Activated CD8-positive, alpha-beta memory T cell treated with anti-CD3 and anti-CD28 coated beads for 1 hour (primary cell): ENCODE measurements around the gene PBXIP1.
"Not testable (repeated sequence)": the region's sequence is repeated elsewhere in the genome, so short reads cannot be mapped to it uniquely, and the experiment has no call there.

Source experiments
- DNase-seq, 2 donors: peaks; one replicate each; pipeline ENCODE4 v3.0.0-alpha.2; 2020; ENCODE audit warnings: low read depth in 1 of 2; ENCODE audit errors: extremely low read depth in 1 of 2

The PBXIP1 gene

GRCh38 chr1:154955718-154956543 lies at the start of gene PBXIP1:
Gene PBXIP1 (minus strand): TSS chr1:154956099. CDS start chr1:154953721, 2,378 bp downstream.
- DNase-seq = peak; percentile 47 to 53

GRCh38 chr1:155005076-155006011 lies 49.4 kb upstream of the PBXIP1 start:
- no peak for DNase-seq

- no peak for DNase-seq
Observed at GRCh38 chr1:155004352-155005075, 48.6 kb upstream of the PBXIP1 start.

GRCh38 chr1:155003766-155004351 lies 48.0 kb upstream of the PBXIP1 start:
- DNase-seq = no peak

GRCh38 chr1:155003227-155003765 lies 47.4 kb upstream of the PBXIP1 start:
- no peak for DNase-seq

GRCh38 chr1:155002464-155003226 lies 46.7 kb upstream of the PBXIP1 start, which contains the start of gene ZBTB7B:
Gene ZBTB7B (plus strand): TSS chr1:155002802. CDS start chr1:155014661, 11,859 bp downstream.
- no peak for DNase-seq

DNA sequence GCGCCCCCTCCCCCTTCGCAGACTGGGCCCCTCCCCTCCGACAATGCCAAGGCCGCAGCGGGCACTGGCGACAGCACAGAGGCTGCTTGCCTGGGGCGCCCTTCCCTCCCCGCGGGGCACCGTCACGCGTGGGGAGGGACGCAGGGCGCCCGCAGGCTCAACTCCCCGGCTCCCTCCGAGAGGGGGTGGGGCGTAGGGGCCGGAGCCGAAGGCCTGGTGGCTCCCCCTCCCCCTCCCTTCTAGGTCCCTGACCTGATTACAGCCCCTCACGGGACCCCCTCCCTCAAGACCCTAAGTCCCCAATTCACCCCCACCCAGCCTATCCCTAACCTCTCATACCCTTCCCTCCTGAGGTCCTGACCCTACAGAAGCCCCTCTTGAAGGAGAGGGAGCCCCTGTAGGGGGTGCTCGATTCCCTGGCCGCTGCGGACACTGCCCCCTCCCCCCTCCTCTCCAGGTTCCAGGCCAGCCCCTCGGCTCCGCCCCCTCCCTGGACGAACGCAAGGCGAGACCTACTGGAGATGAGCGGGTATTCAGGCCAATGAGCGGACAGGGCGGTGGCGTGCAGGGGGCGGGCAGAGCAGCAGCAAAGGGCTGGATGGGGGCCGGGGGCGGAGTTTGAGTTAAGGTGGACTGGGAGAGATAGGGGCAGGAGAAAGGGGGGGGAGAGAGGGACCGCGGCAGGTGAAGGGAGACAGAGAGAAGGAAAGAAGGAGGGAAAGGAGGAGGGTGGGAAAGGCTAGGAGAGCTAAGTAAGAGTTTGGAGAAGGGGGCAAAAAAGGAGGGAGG lies 46.0 kb upstream of the PBXIP1 start:
- DNase-seq = peak; percentile 93 to 96

- DNase-seq = no peak
Observed at GRCh38 chr1:155001425-155001674, 45.5 kb upstream of the PBXIP1 start.

DNA sequence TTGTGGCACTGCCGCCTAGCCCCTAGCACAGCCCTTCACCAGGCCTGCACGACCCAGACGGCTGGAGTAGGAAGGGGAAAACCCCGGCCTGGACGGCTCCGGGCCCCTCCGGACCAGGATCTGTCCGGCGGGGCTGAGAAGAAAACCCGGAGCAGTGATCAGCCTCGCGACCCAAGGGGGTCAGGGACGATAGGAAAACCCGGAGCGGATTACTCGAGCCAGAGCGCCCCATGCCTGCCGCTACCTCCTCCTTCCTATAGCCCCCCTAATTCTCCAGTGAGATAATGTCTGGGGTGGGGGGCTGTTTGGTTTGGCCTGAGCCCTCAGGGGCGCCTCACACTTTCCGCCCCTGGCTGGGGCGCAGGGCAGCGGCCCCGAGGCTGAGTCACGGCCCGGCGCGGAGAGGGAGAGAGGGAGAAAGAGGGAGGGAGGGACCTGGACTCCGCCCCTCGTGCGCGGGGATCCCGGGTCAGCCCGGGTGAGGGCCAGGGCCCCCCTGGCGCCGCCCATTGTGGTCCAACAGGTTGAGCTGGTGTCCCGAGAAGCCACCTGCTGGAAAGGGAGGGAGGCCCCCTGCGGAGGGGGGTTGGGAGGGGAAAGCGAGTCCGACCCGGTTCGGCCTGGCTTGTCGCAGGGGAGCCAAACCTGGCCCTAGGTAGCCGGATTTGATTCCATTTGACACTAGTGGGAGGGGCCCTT lies 45.0 kb upstream of the PBXIP1 start:
- peak; percentile 48 to 67 for DNase-seq

- no peak for DNase-seq
Observed at GRCh38 chr1:155000411-155000725, 44.5 kb upstream of the PBXIP1 start.

DNA sequence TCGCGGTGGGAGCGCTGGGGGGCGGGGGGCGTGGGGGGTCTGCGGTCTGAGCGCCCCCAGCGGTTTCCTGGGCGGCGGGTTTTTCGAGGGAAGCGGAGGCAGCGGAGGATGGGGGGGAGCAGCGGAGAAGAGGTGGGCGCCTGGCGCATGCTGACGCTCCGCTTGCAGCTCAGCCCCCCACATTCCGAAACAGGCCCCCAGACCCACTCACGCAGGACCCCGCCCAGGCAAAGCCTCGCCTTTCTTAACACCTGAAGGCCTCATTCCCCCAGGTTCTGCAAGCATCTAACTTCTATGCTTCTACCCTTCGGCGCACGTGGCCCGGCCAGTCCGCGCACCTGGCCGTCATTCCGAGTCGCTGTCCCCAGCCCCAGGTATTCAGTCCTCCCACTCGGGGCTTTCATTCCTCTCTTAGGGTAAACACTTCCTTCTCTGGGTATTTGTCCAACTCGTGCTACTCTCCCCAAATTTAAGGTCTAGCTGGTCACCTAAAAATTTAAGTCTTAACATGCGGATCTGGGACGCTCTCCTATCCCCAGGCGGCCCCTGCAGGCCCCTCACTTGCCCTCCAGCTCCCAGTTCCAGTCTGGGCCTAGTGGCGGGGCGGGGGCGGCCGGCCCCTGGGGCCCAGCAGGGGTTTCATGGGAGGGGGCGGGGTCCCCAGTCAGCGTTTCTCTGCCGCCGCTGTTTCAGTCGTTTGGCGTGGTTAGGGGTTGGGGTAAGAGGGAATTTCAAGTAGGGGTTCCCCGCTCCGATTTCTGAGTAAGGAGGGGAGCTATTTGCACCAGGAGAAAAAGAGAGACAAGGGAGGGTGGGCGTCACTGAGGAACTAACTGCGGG lies 43.9 kb upstream of the PBXIP1 start:
- DNase-seq = no peak

DNA sequence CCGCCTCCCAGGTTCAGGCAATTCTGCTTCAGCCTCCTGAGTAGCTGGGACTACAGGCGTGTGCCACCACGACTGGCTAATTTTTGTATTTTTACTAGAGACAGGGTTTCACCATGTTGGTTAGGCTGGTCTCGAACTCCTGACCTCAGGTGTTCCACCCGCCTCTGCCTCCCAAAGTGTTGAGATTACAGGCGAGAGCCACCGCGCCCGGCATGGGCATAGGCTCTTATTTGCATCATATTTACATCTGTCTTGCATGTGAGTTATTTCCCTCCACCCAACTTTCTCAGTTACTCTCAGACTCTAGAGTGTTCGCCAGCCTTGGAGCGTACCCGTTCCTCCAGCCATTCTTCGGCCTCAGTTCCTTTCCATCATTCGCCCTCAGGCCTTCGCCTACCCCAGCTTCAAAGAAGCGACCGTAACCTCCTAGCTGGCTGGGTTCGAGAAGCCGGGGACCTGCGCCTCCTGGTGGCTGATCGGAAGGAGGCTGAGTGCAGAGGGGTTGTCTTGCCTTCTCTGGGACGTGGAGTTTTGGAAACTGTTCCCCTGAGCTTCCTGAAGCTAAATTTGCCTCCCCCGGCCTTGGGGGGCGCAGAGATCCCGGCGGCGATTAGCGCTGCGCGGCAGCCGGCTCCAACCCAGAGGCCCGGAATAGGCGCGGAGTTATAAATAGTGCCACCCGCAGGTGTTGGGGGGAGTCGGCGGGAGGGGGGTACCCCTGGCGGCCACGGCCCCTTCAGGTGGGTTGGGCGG lies 43.1 kb upstream of the PBXIP1 start:
- peak; percentile 46 to 51 for DNase-seq

- DNase-seq = no peak
Observed at GRCh38 chr1:154998201-154998780, 42.4 kb upstream of the PBXIP1 start.

DNA sequence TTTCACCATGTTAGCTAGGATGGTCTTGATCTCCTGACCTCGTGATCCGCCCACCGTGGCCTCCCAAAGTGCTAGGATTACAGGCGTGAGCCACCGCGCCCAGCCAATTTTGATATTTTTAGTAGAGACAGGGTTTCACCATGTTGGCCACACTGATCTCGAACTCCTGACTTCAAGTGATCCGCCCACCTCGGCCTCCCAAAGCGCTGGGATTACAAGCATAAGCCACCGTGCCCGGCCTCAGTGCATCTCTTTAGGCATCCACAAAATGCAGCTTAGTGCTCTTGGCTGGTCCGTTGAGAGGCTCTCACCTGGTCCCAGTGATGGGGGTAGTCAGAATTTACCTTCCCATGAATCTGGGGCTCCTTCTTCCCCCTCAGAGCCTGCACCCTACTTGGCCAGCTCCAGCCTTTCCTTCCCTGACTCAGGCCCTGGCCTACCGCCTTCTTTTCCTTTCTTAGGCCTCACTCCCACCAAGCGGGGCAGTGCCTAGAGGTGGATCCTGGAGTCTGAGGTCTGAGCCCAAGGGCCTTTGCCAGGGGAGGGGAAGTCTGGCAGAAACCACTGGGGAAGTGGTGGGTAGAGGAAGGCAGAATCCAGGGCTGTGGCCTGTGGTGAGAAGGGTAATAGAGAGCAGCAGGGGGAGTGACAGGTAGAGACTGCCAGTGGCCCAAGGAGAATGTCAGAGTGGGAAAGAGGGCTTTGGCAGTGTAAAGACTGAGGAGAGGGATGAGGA lies 41.2 kb upstream of the PBXIP1 start:
- no peak for DNase-seq

- not testable (repeated sequence) for DNase-seq
Observed at GRCh38 chr1:154995301-154995983, 39.5 kb upstream of the PBXIP1 start.
